Right forelimb (tissue), 1 donor: ENCODE data around the gene OGFOD2.
"Not testable (repeated sequence)": the region's sequence is repeated elsewhere in the genome, so short reads cannot be mapped to it uniquely, and the experiment has no call there.

Source experiments
- DNase-seq: peaks from one replicate; pipeline ENCODE4 v3.0.0-alpha.2; 2018

The OGFOD2 gene

DNA sequence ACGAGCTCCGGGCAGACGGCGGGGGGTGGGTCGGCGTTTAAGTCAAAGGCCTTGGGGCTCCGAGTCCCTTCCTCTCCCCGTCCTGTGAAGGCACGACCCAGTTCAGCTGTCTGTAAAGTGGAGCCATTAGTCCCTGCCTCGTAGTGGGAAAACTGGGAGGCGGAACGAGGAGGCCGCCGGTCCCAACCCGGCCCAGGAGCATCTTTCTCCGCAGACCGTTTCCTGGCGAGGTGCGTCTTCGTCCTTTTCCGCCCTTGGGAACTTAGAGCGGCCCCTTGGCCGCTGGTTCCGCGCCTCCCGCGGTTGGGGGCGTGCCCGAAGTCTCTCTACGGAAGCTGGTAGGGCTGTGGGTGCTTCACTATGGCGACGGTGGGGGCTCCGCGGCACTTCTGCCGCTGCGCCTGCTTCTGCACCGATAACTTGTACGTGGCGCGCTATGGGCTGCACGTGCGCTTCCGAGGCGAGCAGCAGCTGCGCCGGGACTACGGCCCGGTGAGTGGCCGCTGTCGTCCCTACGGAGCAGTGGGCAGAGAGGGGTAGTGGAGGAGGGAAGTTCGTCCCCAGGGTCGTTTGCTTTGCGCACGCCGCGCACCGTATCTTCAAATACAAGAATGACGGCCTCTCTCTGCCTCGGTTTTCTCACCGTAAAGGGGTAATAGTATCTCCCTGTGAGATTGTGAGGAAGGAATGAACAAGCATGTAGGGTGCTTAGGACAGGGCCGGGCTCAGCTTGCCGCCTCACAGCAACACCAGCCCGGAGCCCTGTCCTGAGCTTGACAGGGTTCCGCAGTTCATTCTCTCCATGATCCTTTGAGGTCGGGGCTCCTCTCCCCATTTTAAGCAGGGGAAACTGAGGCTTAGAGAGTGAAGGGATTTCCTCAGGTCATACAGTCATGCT lies at the start of gene OGFOD2:
Gene OGFOD2, plus strand, starts transcription at position 353 of the 898 bp plus-strand sequence. Its CDS starts 8 bp downstream, at position 361.
- DNase-seq = peak; percentile 94

GRCh38 chr12:122927756-122928403 lies 47.2 kb upstream of the OGFOD2 start:
- DNase-seq = no peak

GRCh38 chr12:122928404-122929147 lies 46.5 kb upstream of the OGFOD2 start:
- DNase-seq = no peak

DNA sequence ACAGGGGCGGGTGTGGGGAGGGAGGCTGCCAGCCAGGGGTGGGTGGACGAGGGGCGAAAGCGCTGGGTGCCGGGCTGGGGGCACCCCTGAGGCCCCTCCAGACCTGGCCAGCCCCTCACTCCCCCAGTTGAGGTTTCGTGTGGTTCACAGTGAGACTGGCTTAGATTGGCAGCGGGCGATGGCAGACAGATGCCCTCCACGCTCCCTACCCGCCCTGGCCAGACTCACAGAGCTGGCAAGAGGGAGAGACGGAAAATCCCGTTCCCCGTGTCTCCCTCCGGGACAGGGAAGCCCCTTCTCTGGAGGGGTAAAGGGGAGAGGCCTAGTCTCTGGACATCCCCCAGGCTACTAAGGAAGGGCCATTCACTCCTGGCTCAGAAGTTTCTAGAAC lies 45.9 kb upstream of the OGFOD2 start:
- peak; percentile 28 for DNase-seq

DNA sequence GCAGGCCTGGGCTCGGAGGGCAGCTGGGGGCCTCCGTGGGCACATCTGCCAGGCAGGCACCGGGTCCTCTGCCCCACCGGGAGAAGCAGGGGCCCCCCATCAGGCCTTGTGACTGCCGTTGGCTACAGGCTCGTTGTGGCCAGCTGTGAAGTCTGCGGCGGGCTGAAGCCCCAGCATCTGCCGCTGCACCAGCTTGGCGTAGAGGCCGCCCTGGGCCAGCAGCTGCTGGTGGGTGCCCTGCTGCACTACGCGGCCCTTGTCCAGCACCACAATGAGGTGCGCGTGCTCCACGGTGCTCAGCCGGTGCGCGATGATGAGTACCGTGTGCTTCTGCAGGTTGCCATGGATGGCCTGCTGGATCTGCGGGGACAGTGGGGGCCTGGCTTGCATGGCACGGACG lies 45.2 kb upstream of the OGFOD2 start:
- DNase-seq = peak; percentile 40

DNA sequence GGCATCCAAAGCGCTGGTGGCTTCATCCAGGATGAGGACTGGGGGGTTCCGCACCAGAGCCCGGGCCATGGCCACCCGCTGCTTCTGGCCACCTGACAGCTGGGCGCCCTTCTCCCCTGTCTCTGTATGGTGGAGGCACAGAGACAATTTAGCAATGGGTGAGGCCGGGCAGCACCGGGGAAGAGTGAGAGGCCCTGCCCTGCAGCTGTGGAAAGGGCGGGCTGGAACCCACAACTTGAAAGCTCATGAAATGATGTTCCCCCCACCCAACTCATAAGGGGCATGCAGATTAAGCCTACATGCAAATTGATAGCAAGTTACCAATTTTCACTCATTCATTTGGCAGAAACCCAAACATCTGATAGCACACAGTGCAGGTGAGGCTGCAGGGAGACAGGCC lies 42.8 kb upstream of the OGFOD2 start:
- no peak for DNase-seq

- no peak for DNase-seq
These were observed 40.3 kb upstream of the OGFOD2 start for GRCh38 chr12:122934722-122935121.

GRCh38 chr12:122935318-122935717 lies 39.7 kb upstream of the OGFOD2 start:
- no peak for DNase-seq

- DNase-seq = no peak
These were observed 37.4 kb upstream of the OGFOD2 start for GRCh38 chr12:122937622-122938091.

- no peak for DNase-seq
These were observed 35.9 kb upstream of the OGFOD2 start for GRCh38 chr12:122939125-122939524.

DNA sequence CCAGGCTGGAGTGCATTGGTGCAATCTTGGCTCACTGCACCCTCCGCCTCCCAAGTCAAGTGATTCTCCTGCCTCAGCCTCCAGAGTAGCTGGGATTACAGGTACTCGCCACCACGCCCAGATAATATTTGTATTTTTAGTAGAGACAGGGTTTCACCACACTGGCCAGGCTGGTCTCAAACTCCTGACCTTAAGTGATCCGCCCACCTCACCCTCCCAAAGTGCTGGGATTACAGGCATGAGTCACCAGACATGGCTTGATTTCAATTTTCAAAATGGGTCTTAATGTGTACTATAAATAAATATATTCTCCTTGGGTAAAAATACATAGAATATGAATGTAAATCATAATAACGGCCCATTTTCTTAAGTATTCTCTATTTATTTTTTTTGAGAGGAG lies 33.7 kb upstream of the OGFOD2 start:
- not testable (repeated sequence) for DNase-seq

- DNase-seq = no peak
These were observed 32.4 kb upstream of the OGFOD2 start for GRCh38 chr12:122942637-122943036.

DNA sequence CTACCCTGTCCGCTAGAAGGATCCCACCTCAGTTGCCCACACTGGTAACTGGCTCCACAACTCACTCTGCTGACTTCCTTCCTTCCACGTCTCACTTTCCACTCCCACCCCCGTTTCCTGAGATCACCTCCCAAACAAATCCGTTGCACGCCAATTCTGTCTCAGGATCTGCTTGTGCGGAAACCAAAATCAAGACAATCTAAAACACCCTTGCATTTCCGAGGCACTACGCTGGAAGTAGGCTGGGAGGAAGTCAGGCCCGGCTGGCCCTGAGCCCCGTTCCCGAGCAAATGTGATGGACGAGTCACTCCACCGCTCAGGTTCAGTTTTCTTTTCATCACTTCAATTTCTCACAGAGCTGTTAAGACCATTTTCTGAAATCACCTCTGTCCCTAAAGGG lies 31.8 kb upstream of the OGFOD2 start:
- DNase-seq = no peak

- DNase-seq = peak; percentile 69
These were observed 30.1 kb upstream of the OGFOD2 start for GRCh38 chr12:122944605-122945592.

GRCh38 chr12:122946690-122947341 lies 28.2 kb upstream of the OGFOD2 start:
- DNase-seq = peak; percentile 73

GRCh38 chr12:122947352-122947792 lies 27.7 kb upstream of the OGFOD2 start:
- no peak for DNase-seq

- no peak for DNase-seq
These were observed 26.4 kb upstream of the OGFOD2 start for GRCh38 chr12:122948605-122949004.

GRCh38 chr12:122949405-122949804 lies 25.6 kb upstream of the OGFOD2 start:
- no peak for DNase-seq

- no peak for DNase-seq
These were observed 25.0 kb upstream of the OGFOD2 start for GRCh38 chr12:122949816-122950675.

DNA sequence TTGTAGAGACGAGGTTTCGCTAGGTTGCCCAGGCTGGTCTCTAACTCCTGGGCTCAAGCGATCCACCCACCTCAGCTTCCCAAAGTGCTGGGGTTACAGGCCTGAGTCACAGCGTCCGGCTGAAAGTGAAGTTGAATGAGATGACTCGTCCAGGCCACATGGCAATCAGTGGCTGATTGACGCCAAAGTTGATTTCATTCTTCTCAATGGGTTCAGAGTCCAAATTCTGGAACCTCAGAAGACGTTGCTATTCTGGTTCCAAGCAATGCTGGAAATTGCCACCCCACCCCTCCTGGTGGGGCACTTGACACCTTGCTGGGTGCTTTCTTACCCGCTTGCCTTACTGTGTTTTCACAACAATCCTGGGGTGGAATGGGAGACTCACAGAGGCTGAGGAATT lies 23.6 kb upstream of the OGFOD2 start:
- DNase-seq = no peak
